Right lobe of liver (tissue), 6 donors: Measurements from ENCODE around the gene SRC. TPM values are rescaled to one million over a fixed set of nuclear protein-coding genes. Genes with fewer than 3 reads are reported as not detected.

Experiments
- ATAC-seq, 4 donors: fragments of 200-7000 bp; cut with Tn5 transposase; one replicate each; pipeline ENCODE4 v1.9.1; 2020; ENCODE audit warnings: mild to moderate bottlenecking in 4 of 4, moderate library complexity in 4 of 4
- DNase-seq, 3 donors: peaks; one replicate each; pipeline ENCODE4 v3.0.0-alpha.2; 2020
- H3K27ac ChIP-seq, 3 donors: fragments of 200-600 bp; one replicate each; pipeline ENCODE4 v1.8.0; 2022
- H3K27me3 ChIP-seq, 2 donors: fragments of 200-600 bp; one replicate each; pipeline ENCODE4 v1.8.0; 2022
- H3K36me3 ChIP-seq, 4 donors: fragments of 200-600 bp; sonication (generic) in 1 of 4; one replicate each; pipeline versions ENCODE4 v1.5.1 to v1.8.0; 2017 to 2022; ENCODE audit warnings: control low read depth in 1 of 4
- H3K4me1 ChIP-seq, 4 donors: fragments of 200-600 bp; sonication (generic) in 1 of 4; one replicate each; pipeline versions ENCODE4 v1.5.1 to v1.8.0; 2017 to 2022; ENCODE audit warnings: control low read depth in 1 of 4
- H3K4me3 ChIP-seq, 3 donors: fragments of 200-600 bp; one replicate each; pipeline ENCODE4 v1.8.0; 2022
- H3K9me3 ChIP-seq, 4 donors: fragments of 200-600 bp; sonication (generic) in 1 of 4; one replicate each; pipeline versions ENCODE4 v1.5.1 to v1.8.0; 2017 to 2022; ENCODE audit warnings: control low read depth in 1 of 4
- POLR2A ChIP-seq: fragments of 450-650 bp; IDR thresholded peaks from one replicate; pipeline ENCODE4 v1.6.1; 2017; ENCODE audit warnings: antibody characterized with exemption, mild to moderate bottlenecking
- WGBS: methylation state at CpG from one replicate; pipeline ENCODE4 v1.1.6; 2018; ENCODE audit warnings: low coverage, low lambda C conversion rate; ENCODE audit not compliant: insufficient coverage; ENCODE audit errors: missing lambda C conversion rate; 5-methylcytosine and 5-hydroxymethylcytosine counted together
- intact Hi-C, 2 donors: fragments of 100-400 bp; cut with DNase I; formaldehyde crosslinking; loops; one replicate each; pipeline versions ENCODE4 v1.11.2 to v1.14.1; 2022
- total RNA-seq, 6 experiments: library from RNA; depleted of rRNA in 2 of 6; stranded (reverse); fragments of >200 nt in 2 of 6; fragmentation: NEBNext Ultra II Directional in 3 of 6; extraction: Animal tissue kit (Norgen Biotek cat#: 25700) in 3 of 6; gene quantifications; one replicate each; pipeline versions ENCODE4 v1.1.0 to v1.2.4, GENCODE V29; 2016 to 2023
- TF ChIP-seq, protein P1 (sequence below), 4 donors: fragments of 200-600 bp in 3 of 4; fragments of 450-650 bp in 1 of 4; IDR thresholded peaks; one replicate each; pipeline versions ENCODE4 v1.5.1 to v1.8.0; 2016 to 2022; ENCODE audit warnings: antibody characterized with exemption in 4 of 4, mild to moderate bottlenecking in 2 of 4
- donor health status: DM: no; HTN: yes; CAD: no.
- donor health status: DM: no; HTN: no; CAD: no.
- donor health status: DM: no; HTN: no; CAD: no.
- donor health status: DM: no; HTN: yes; CAD: no.
- donor health status: DM: no; HTN: yes; CAD: no.

Gene SRC
- total RNA-seq, 6 experiments from 2014 or later: 3.1 to 17.3 (median 11.2) TPM

DNA sequence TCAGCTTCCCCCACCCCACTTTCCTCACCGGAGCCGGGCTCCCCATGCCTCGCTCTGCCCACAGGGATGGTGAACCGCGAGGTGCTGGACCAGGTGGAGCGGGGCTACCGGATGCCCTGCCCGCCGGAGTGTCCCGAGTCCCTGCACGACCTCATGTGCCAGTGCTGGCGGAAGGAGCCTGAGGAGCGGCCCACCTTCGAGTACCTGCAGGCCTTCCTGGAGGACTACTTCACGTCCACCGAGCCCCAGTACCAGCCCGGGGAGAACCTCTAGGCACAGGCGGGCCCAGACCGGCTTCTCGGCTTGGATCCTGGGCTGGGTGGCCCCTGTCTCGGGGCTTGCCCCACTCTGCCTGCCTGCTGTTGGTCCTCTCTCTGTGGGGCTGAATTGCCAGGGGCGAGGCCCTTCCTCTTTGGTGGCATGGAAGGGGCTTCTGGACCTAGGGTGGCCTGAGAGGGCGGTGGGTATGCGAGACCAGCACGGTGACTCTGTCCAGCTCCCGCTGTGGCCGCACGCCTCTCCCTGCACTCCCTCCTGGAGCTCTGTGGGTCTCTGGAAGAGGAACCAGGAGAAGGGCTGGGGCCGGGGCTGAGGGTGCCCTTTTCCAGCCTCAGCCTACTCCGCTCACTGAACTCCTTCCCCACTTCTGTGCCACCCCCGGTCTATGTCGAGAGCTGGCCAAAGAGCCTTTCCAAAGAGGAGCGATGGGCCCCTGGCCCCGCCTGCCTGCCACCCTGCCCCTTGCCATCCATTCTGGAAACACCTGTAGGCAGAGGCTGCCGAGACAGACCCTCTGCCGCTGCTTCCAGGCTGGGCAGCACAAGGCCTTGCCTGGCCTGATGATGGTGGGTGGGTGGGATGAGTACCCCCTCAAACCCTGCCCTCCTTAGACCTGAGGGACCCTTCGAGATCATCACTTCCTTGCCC is 57.4 kb downstream of the SRC start:
- DNase-seq (no peak), ATAC-seq (no peak)
- TF ChIP-seq, protein P1, sequence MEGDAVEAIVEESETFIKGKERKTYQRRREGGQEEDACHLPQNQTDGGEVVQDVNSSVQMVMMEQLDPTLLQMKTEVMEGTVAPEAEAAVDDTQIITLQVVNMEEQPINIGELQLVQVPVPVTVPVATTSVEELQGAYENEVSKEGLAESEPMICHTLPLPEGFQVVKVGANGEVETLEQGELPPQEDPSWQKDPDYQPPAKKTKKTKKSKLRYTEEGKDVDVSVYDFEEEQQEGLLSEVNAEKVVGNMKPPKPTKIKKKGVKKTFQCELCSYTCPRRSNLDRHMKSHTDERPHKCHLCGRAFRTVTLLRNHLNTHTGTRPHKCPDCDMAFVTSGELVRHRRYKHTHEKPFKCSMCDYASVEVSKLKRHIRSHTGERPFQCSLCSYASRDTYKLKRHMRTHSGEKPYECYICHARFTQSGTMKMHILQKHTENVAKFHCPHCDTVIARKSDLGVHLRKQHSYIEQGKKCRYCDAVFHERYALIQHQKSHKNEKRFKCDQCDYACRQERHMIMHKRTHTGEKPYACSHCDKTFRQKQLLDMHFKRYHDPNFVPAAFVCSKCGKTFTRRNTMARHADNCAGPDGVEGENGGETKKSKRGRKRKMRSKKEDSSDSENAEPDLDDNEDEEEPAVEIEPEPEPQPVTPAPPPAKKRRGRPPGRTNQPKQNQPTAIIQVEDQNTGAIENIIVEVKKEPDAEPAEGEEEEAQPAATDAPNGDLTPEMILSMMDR (IDR thresholded peaks at IDR 0.05): no peak
- TF ChIP-seq POLR2A: no peak
- H3K4me3 ChIP-seq: no peak overlapping the region
- H3K27me3 ChIP-seq: no peaks in the 10 kb centered on the region
- intact Hi-C loops: no loop called here
- H3K36me3 ChIP-seq: no peaks in the 10 kb centered on the region
- 80% methylated on average over 2 of the region's 37 CpGs for WGBS
- H3K4me1 ChIP-seq: peaks cover 0 to 19% (median 0%) of the 10 kb centered on the region in 4 donors
- H3K9me3 ChIP-seq: no peaks in the 10 kb centered on the region
- no peak overlapping the region for H3K27ac ChIP-seq

DNA sequence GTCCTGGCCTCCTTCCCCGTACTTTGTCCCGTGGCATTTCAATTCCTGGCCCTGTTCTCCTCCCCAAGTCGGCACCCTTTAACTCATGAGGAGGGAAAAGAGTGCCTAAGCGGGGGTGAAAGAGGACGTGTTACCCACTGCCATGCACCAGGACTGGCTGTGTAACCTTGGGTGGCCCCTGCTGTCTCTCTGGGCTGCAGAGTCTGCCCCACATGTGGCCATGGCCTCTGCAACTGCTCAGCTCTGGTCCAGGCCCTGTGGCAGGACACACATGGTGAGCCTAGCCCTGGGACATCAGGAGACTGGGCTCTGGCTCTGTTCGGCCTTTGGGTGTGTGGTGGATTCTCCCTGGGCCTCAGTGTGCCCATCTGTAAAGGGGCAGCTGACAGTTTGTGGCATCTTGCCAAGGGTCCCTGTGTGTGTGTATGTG is 58.5 kb downstream of the SRC start:
- no peaks in the 10 kb centered on the region for H3K36me3 ChIP-seq
- no peak overlapping the region for H3K27ac ChIP-seq
- H3K4me3 ChIP-seq: no peak overlapping the region
- ATAC-seq: no peak
- no peak for DNase-seq
- no peaks in the 10 kb centered on the region for H3K27me3 ChIP-seq
- no peaks in the 10 kb centered on the region for H3K9me3 ChIP-seq
- H3K4me1 ChIP-seq: peaks cover 0 to 11% (median 0%) of the 10 kb centered on the region in 4 donors
- TF ChIP-seq, protein P1 (IDR thresholded peaks at IDR 0.05): no peak
- TF ChIP-seq POLR2A: no peak
- WGBS: 90% methylated on average over 2 of the region's 6 CpGs
- intact Hi-C loops: no loop called here

DNA sequence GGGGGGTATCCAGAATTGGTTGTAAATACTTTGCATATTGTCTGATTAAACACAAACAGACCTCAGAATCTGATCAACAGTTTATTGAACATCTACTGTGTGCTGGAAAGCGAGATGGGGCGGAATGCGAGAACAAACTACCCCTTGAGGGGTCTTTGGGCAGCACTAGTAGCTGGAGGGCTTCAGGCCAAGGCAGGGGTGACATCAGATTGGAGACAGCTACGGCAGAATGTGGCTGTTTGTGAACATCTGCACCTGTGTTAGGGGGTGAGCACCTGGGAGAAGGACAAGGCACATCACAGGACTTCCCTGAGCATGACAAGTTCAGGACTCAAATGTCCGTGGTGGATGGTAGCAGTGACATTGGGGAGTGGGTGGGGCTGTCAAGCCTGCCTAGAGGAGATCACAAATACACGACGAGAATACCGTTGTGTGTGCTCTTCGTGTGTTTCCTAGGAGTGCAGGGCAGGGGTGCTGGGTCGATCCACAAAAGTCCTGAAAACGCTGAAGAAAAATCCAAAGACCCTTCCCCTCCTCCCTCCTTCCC is 59.5 kb downstream of the SRC start:
- Histone ChIP-seq H3K36me3 (no peaks in the 10 kb centered on the region), H3K27me3 (no peaks in the 10 kb centered on the region), H3K9me3 (no peaks in the 10 kb centered on the region), H3K4me1 (peaks cover 0 to 9% (median 0%) of the 10 kb centered on the region in 4 donors), H3K4me3 (no peak overlapping the region), H3K27ac (no peak overlapping the region)
- ATAC-seq: no peak
- TF ChIP-seq POLR2A: no peak
- TF ChIP-seq, protein P1 (IDR thresholded peaks at IDR 0.05): no peak
- DNase-seq: no peak
- 72% methylated on average over 9 of the region's 11 CpGs for WGBS
- intact Hi-C loops: no loop called here

DNA sequence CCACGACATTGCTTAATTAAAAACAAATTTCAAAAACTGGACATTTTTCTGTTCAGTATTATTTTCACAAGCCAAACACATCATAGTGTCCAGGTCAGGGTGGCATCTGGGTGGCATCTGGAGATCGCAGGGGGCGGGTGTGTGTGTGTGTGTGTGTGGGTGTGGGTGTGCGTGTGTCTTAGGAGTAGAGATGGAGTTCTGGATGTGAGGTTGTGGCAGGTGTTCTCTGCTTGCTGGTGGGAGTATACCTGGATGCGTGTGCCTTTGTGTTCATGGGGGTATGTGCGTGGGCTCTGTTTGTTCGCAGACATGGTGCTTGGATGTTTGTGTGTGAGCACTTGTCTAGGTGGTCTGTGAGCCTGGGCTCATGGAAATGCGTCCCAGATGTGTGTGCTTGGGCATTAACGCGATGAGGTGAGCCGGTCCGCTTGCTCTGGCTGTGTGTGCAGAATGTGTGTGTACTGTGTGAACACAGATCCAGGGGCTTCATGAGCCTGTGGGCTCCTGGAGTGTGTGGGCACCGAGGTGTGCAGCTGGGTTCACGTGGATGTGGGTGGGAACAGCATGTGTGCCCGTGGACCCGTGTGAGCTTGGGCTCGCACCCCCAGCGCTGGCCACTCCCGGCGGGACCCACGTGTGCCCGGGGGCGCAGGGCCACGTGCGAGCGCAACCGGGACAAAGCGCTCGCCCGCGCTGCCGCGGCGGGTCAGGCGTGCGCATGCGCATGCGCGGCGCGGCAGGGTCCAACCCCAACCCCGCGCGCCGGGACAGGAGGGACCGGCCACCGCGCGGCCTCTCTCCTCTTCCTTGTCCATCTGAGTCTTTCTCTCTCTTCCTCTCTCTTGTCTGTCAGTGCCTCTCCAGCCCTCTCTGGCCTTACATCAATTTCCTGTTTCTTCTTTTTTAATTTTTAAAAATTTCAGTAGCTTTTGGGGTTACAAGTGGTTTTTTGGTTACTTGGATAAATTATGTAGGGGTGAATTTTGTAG is 60.4 kb downstream of the SRC start:
- no peak for TF ChIP-seq POLR2A
- TF ChIP-seq, protein P1 (IDR thresholded peaks at IDR 0.05): no peak
- ATAC-seq: peak; percentile 63 to 73 (median 68)
- no peaks in the 10 kb centered on the region for H3K9me3 ChIP-seq
- WGBS: 6% methylated on average over 22 of the region's 49 CpGs
- no peak overlapping the region for H3K27ac ChIP-seq
- intact Hi-C loops: no loop called here
- DNase-seq: peak in 1 of 3 donors; percentile 51
- H3K36me3 ChIP-seq: no peaks in the 10 kb centered on the region
- H3K27me3 ChIP-seq: no peaks in the 10 kb centered on the region
- peaks cover 0 to 9% (median 0%) of the 10 kb centered on the region in 4 donors for H3K4me1 ChIP-seq
- H3K4me3 ChIP-seq: peak overlapping the region in 2 of 3 donors; percentile 21 to 35
